Osteocyte (in vitro differentiated cells): ENCODE data around the gene ANO2. TPM values are rescaled to one million over a fixed set of nuclear protein-coding genes. Genes with fewer than 3 reads are reported as not detected.

Experiments
- DNase-seq: peaks from one replicate; pipeline ENCODE4 v3.0.0; 2021; ENCODE audit warnings: mixed read lengths; ENCODE audit not compliant: unreplicated experiment; ENCODE audit errors: extremely low spot score
- H3K27ac Mint-ChIP-seq: one replicate; pipeline ENCODE4 v1.8.0; 2021; ENCODE audit warnings: mild to moderate bottlenecking, mixed read lengths; ENCODE audit not compliant: unreplicated experiment
- H3K27me3 Mint-ChIP-seq: one replicate; pipeline ENCODE4 v1.8.0; 2021; ENCODE audit warnings: mixed read lengths; ENCODE audit not compliant: unreplicated experiment
- H3K36me3 Mint-ChIP-seq: one replicate; pipeline ENCODE4 v1.8.0; 2021; ENCODE audit warnings: mixed read lengths; ENCODE audit not compliant: unreplicated experiment
- H3K4me1 Mint-ChIP-seq: one replicate; pipeline ENCODE4 v1.8.0; 2021; ENCODE audit warnings: mixed read lengths; ENCODE audit not compliant: unreplicated experiment
- H3K4me3 Mint-ChIP-seq: one replicate; pipeline ENCODE4 v1.8.0; 2021; ENCODE audit warnings: mild to moderate bottlenecking, moderate library complexity, mixed read lengths; ENCODE audit not compliant: unreplicated experiment
- H3K9me3 Mint-ChIP-seq: one replicate; pipeline ENCODE4 v1.8.0; 2021; ENCODE audit warnings: mixed read lengths; ENCODE audit not compliant: unreplicated experiment
- CTCF ChIP-seq: fragments of 200-600 bp; sonication (generic); IDR thresholded peaks from 2 replicates; pipeline ENCODE4 v1.5.0; 2021; ENCODE audit warnings: antibody characterized with exemption, mild to moderate bottlenecking, moderate library complexity
- total RNA-seq: library from RNA; stranded (reverse); gene quantifications from 2 replicates; pipeline ENCODE4 v1.2.1, GENCODE V29; 2021

Gene ANO2
- total RNA-seq, 1 donor from 2014 or later = 0.59 TPM

DNA sequence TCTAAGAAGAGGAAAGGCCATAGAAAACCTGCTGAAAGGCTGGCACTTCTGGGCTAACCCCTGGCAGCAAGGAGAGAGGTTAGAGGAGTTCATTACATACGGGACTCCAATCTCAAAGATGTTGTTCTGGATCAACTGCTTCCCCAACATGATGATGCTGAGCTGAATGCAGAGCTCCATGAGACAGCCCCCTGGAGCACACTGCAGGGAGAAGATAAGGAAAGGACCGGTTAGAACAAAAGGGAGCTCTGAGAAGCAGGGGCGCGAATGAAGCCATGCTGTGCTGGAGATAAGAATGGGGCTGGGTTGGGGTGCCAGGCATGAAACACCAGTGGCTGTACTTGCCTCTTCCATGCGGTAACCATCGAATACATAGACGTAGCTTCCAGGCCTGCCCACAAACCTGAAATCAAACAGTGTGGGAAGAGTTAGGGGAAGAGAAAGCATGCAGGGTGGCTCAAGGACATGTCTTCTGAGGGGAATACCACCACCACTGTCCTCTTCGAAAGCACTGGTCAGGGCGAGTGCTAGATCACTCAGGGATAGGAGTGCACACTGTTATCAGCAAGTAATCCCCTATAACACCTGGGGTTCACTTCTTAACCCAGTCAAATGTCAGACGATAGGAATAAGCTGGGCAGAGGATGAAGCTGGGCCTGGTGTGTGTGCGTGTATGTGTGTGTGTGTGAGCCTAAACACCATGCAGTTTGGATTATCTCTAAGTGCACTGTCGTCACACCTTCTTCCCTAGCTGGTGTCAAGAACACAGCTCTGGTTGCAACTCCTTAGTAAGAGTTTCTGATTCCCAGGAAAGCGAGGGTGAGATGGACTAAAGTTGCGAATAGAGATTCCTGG, 332.3 kb downstream of the ANO2 start:
- Mint-ChIP-seq H3K36me3 (no peaks in the 10 kb centered on the region), H3K4me3 (no peak overlapping the region), H3K27ac (no peak overlapping the region), H3K9me3 (no peaks in the 10 kb centered on the region), H3K27me3 (no peaks in the 10 kb centered on the region), H3K4me1 (no peaks in the 10 kb centered on the region)
- TF ChIP-seq CTCF = no peak
- DNase-seq = no peak

DNA sequence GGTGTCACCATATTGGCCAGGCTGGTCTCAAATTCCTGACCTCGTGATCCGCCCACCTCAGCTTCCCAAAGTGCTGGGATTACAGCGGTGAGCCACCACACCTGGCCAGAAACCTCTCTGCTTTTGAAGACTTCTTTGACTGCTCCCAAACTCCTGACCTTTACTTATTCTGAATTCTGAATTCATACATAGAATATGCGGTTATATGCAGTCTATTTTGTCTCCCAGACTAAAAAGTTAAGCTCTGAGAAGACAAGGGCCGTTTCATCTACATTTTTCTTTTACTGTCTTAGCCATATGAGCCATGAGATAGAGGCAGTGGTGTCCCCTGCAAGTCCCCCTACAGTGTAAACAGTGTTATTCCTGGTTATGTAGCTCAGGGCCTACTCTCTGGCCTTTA, 333.9 kb downstream of the ANO2 start:
- DNase-seq = no peak
- Mint-ChIP-seq H3K27me3 (no peaks in the 10 kb centered on the region), H3K9me3 (no peaks in the 10 kb centered on the region), H3K27ac (no peak overlapping the region), H3K36me3 (no peaks in the 10 kb centered on the region), H3K4me3 (no peak overlapping the region), H3K4me1 (no peaks in the 10 kb centered on the region)
- no peak for TF ChIP-seq CTCF

- H3K4me3 Mint-ChIP-seq = no peak overlapping the region
- peaks cover 5% of the 10 kb centered on the region for H3K27me3 Mint-ChIP-seq
- DNase-seq = no peak
Measured at GRCh38 chr12:5599378-5599777, 345.7 kb downstream of the ANO2 start.

GRCh38 chr12:5593998-5594397, 351.1 kb downstream of the ANO2 start:
- peaks cover 5% of the 10 kb centered on the region for H3K4me1 Mint-ChIP-seq
- H3K36me3 Mint-ChIP-seq = no peaks in the 10 kb centered on the region
- no peak for TF ChIP-seq CTCF
- peaks cover 3% of the 10 kb centered on the region for H3K27me3 Mint-ChIP-seq
- H3K27ac Mint-ChIP-seq = no peak overlapping the region
- no peak for DNase-seq
- H3K9me3 Mint-ChIP-seq = no peaks in the 10 kb centered on the region
- no peak overlapping the region for H3K4me3 Mint-ChIP-seq

More at GRCh38 chr12:5599378-5599777, 345.7 kb downstream of the ANO2 start:
- Mint-ChIP-seq H3K4me1 (peaks cover 3% of the 10 kb centered on the region), H3K36me3 (no peaks in the 10 kb centered on the region), H3K27ac (no peak overlapping the region), H3K9me3 (peaks cover 4% of the 10 kb centered on the region)
- TF ChIP-seq CTCF = no peak

- Mint-ChIP-seq H3K27me3 (no peaks in the 10 kb centered on the region), H3K36me3 (no peaks in the 10 kb centered on the region), H3K4me3 (no peak overlapping the region), H3K9me3 (no peaks in the 10 kb centered on the region), H3K27ac (no peak overlapping the region), H3K4me1 (peaks cover 5% of the 10 kb centered on the region)
- DNase-seq = no peak
- no peak for TF ChIP-seq CTCF
Measured at GRCh38 chr12:5593086-5593485, 352.0 kb downstream of the ANO2 start.
